Right renal pelvis (tissue), 4 donors: ENCODE data around the gene RGS12. TPM values are rescaled to one million over a fixed set of nuclear protein-coding genes. Genes with fewer than 3 reads are reported as not detected.

Source experiments
- DNase-seq, 4 donors: peaks; one replicate each; pipeline ENCODE4 v3.0.0-alpha.2; 2013; ENCODE audit warnings: low read depth in 4 of 4, low spot score in 3 of 4, missing footprints in 1 of 4
- polyA plus RNA-seq, 4 donors: library from polyadenylated mRNA; unstranded; fragments of 120-200 nt; gene quantifications; one replicate each; pipeline ENCODE4 v1.2.1, GENCODE V29; 2013; ENCODE audit not compliant: insufficient read length in 4 of 4

RGS12 gene
- polyA plus RNA-seq, 4 donors = 36.3 to 49.6 (median 42.8) TPM

DNA sequence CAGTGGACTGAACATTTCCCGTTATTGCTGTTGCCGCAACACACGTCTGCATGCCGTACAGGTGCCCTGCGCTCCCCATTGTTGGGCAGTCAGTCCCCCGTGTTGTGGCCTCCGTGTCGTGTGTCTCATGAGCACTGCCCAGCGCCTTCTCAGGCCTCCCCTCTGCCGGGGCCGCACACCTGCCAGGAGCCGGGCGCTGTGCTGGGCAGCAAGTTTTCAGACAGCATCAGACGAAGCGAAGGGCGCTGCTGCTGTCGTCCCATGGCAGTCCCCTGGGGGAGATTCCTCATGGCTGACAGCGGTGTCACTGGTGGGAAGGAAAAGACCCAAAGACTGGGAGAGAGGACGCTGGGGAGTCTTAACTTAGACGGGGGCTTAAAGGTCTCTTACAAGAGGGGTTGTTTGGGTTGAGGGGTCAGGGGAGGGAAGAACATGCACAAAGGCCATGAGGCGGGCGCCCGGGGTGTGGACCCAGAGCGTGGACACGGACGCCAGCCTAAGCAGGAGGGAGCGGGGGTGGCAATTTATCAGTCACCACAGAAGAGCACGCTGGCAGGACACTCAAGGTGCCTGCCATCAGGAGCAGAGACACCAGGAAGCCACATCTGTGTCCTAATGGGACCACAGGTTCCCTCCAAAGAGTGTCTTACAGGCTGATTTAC is 47.3 kb downstream of the RGS12 start:
- no peak for DNase-seq

DNA sequence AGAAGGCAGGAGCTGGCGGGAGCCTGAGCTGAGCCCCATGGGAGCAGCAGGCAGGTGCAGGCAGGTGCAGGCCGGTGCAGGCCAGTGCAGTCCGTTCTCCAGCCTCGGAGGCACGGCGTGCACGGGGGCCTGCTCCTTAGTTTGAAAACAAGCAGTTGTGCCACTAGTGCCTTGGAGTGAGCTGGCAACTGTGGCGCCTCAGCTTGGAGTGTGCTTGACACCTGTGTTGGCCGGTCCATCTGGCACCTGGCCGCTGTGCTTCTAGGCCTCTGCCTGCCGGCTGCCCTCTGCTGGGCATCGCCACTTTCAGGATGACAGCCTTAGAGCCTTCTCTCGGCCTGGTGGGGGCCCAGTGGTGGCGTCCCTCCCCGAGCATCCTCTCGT is 47.9 kb downstream of the RGS12 start:
- no peak for DNase-seq

DNA sequence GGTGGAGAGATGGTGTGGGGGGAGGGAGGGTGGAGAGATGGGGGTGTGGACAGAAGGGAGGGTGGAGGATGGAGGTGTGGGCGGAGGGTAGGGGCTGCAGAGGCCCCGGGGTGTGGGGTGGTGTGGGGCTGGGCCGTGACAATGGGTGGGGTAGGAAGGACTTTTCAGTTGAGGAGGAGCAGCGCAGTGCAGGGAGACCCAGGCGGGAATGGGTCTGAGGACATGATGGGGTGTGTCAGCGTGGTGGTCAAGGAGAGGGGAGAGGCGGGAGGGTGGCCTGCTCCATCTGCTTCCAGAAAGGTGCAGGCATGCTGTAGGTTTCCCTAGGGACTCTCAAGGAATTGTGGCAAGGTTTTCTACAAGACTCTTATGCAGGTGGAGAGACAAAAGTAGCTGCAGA is 48.9 kb downstream of the RGS12 start:
- no peak for DNase-seq

DNA sequence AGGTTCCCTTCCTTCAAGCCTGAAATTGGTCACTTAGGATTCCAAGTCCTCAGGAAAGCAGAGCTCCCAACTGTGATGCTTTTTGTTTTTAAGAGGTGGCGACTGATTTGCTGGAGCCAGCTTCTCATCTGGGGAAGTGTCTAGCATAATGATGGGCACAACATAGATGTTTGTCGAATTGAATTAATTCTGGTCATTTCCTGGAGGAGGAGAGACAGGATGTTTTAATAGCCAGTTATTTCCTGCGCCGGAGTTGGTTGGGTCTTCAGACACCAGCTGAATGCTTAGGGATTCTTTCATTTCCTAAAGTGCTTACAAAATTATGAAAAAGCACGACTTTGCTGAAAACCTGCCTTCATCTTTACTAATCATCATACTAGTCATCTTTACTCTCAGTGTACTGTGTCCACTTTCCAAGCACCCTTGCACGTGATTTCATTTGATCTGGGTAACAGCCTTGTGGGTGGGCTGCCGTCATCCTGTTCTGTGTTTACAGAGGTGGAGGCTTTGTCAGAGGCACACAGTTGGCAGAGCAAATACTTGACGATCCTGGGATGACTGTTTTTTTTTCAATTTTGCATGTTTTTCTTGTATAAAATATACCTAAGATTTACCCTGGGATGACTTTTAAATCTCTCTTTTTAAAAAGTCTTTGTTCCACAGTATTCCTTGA is 49.5 kb downstream of the RGS12 start:
- no peak for DNase-seq

Other genes with a start within 250 kb of the RGS12 start
- gene HTT-AS, start 218.5 kb upstream of the RGS12 start, polyA plus RNA-seq = not detected
- 10 to 100 TPM; 32.6 to 41.7 (median 34.4) TPM for gene HTT, start 218.3 kb upstream of the RGS12 start, polyA plus RNA-seq
- under 1 TPM; 0.36 to 0.61 (median 0.38) TPM for gene MSANTD1, start 43.9 kb upstream of the RGS12 start, polyA plus RNA-seq
- 1 to 10 TPM in 3 of 4 donors, under 1 TPM in 1; 0.97 to 1.6 (median 1.3) TPM for gene HGFAC, start 148.9 kb downstream of the RGS12 start, polyA plus RNA-seq
- 1 to 10 TPM; 1.6 to 3.5 (median 2.6) TPM for gene DOK7, start 170.3 kb downstream of the RGS12 start, polyA plus RNA-seq
- 100 to 1,000 TPM; 193 to 241 (median 210) TPM for gene LRPAP1, start 239.4 kb downstream of the RGS12 start, polyA plus RNA-seq